ENCODE results near the gene PGGHG.

- TF ChIP-seq CTCF (IDR thresholded peaks at IDR 0.05) (no peak), POLR2AphosphoS5 (IDR thresholded peaks at IDR 0.05) (no peak), EP300 (IDR thresholded peaks at IDR 0.05) (no peak)
These were observed 16.9 kb downstream of the PGGHG start for GRCh38 chr11:305844-306211.

All from stomach (tissue), 4 donors.